ENCODE results near the gene GPA33. TPM values are rescaled to one million over a fixed set of nuclear protein-coding genes. Genes with fewer than 3 reads are reported as not detected.

Gene GPA33, protein sequence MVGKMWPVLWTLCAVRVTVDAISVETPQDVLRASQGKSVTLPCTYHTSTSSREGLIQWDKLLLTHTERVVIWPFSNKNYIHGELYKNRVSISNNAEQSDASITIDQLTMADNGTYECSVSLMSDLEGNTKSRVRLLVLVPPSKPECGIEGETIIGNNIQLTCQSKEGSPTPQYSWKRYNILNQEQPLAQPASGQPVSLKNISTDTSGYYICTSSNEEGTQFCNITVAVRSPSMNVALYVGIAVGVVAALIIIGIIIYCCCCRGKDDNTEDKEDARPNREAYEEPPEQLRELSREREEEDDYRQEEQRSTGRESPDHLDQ
- 0.08 TPM for polyA plus RNA-seq (2012; ENCODE audit: low read depth, missing spikeins)

GRCh38 chr1:167090314-167090942, at the start of gene GPA33:
TSS of gene GPA33 (minus strand) at chr1:167090377. CDS start at chr1:167090287, 90 bp downstream.
- TF ChIP-seq PAX5 (IDR thresholded peaks at IDR 0.05; ENCODE audit: insufficient read depth, low read length, severe bottlenecking) (no peak), SPI1 (IDR thresholded peaks at IDR 0.05; ENCODE audit: low read depth, low read length) (peak; percentile 90), TAF1 (IDR thresholded peaks at IDR 0.05; ENCODE audit: low read depth, low read length) (no peak), POLR2A (IDR thresholded peaks at IDR 0.05; ENCODE audit: low read depth, low read length) (no peak), POLR2AphosphoS5 (IDR thresholded peaks at IDR 0.05; ENCODE audit: low read depth, low read length) (no peak), POU2F2 (IDR thresholded peaks at IDR 0.05; ENCODE audit: low read depth, low read length) (no peak)
- peak; percentile 71 for FAIRE-seq
- DNase-seq (ENCODE audit: insufficient read length, low spot score): no peak

DNA sequence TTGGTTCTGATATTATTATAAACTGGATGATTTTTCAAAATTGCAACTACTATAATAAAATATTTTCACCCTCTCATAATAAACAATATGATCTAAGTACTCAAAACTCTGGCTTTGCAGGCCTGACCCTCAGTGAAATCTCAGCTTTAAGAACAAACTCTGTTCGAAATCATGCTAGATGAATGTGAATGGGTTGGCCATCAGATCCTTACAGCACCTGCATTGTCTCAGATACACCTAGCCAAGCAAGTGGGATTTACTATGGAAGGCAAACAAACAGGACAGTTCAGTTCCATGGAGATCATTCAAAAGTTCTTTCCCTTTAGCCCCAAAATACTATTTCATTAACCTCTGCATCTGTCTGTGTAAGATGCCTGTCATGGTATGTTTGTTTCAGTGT, 48.5 kb upstream of the GPA33 start:
- TF ChIP-seq POU2F2 (IDR thresholded peaks at IDR 0.05; ENCODE audit: low read depth, low read length): no peak
- TF ChIP-seq POLR2A (IDR thresholded peaks at IDR 0.05; ENCODE audit: low read depth, low read length): no peak
- no peak for TF ChIP-seq TAF1 (IDR thresholded peaks at IDR 0.05; ENCODE audit: low read depth, low read length)
- TF ChIP-seq PAX5 (IDR thresholded peaks at IDR 0.05; ENCODE audit: insufficient read depth, low read length, severe bottlenecking): no peak
- no peak for TF ChIP-seq SPI1 (IDR thresholded peaks at IDR 0.05; ENCODE audit: low read depth, low read length)
- TF ChIP-seq POLR2AphosphoS5 (IDR thresholded peaks at IDR 0.05; ENCODE audit: low read depth, low read length): no peak
- no peak for FAIRE-seq

GRCh38 chr1:167137793-167138510, 47.8 kb upstream of the GPA33 start:
- TF ChIP-seq TAF1 (IDR thresholded peaks at IDR 0.05; ENCODE audit: low read depth, low read length) (no peak), PAX5 (IDR thresholded peaks at IDR 0.05; ENCODE audit: insufficient read depth, low read length, severe bottlenecking) (no peak), SPI1 (IDR thresholded peaks at IDR 0.05; ENCODE audit: low read depth, low read length) (no peak), POU2F2 (IDR thresholded peaks at IDR 0.05; ENCODE audit: low read depth, low read length) (no peak), POLR2A (IDR thresholded peaks at IDR 0.05; ENCODE audit: low read depth, low read length) (no peak), POLR2AphosphoS5 (IDR thresholded peaks at IDR 0.05; ENCODE audit: low read depth, low read length) (no peak)
- DNase-seq (ENCODE audit: insufficient read length, low spot score) (no peak), FAIRE-seq (no peak)

More for the DNA sequence above, 48.5 kb upstream of the GPA33 start:
- DNase-seq (ENCODE audit: insufficient read length, low spot score): no peak

DNA sequence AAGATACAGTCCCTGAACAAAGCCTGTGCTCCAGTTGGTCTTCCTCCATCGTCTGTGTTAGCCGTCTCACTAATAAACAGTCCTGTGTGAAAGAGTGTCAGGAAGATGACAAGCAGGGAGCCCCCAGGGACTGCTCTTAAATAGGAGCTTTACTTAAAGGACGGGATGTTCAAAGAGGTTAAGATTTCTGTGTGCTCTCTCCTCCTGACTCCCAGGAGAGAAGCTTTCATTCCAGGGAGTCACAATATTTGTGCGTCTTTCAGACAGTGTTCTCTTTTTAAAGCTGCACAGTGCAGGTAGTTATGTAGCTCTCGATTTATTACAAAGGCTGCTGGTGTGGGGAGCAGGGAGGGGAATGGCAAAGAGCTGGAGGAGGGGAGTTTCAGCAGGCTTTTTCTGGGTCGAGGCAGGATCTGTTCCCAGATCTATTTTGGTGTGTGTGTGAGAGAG, 47.2 kb upstream of the GPA33 start:
- no peak for TF ChIP-seq SPI1 (IDR thresholded peaks at IDR 0.05; ENCODE audit: low read depth, low read length)
- TF ChIP-seq TAF1 (IDR thresholded peaks at IDR 0.05; ENCODE audit: low read depth, low read length): no peak
- TF ChIP-seq PAX5 (IDR thresholded peaks at IDR 0.05; ENCODE audit: insufficient read depth, low read length, severe bottlenecking): no peak
- no peak for TF ChIP-seq POLR2AphosphoS5 (IDR thresholded peaks at IDR 0.05; ENCODE audit: low read depth, low read length)
- no peak for DNase-seq (ENCODE audit: insufficient read length, low spot score)
- FAIRE-seq: no peak

DNA sequence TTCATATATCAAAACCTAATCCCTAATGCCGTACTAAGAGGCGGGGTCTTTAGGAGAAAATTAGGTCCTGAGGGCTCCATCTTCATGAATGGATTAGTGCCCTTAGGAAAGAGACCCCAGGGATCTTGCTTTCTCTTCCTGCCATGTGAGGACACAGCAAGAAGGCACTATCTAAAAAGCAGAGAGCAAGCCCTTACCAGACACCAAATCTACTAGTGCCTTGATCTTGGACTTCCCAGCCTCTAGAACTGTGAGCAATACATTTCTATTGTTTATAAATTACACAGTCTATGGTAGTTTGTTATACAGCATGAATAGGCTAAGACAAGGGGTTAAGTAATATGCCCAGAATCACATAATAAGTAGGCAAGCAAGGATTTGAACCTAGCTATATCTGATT, 46.6 kb upstream of the GPA33 start:
- TF ChIP-seq POLR2A (IDR thresholded peaks at IDR 0.05; ENCODE audit: low read depth, low read length) (no peak), POU2F2 (IDR thresholded peaks at IDR 0.05; ENCODE audit: low read depth, low read length) (no peak), SPI1 (IDR thresholded peaks at IDR 0.05; ENCODE audit: low read depth, low read length) (no peak), TAF1 (IDR thresholded peaks at IDR 0.05; ENCODE audit: low read depth, low read length) (no peak), PAX5 (IDR thresholded peaks at IDR 0.05; ENCODE audit: insufficient read depth, low read length, severe bottlenecking) (no peak), POLR2AphosphoS5 (IDR thresholded peaks at IDR 0.05; ENCODE audit: low read depth, low read length) (no peak)
- FAIRE-seq (no peak), DNase-seq (ENCODE audit: insufficient read length, low spot score) (no peak)

DNA sequence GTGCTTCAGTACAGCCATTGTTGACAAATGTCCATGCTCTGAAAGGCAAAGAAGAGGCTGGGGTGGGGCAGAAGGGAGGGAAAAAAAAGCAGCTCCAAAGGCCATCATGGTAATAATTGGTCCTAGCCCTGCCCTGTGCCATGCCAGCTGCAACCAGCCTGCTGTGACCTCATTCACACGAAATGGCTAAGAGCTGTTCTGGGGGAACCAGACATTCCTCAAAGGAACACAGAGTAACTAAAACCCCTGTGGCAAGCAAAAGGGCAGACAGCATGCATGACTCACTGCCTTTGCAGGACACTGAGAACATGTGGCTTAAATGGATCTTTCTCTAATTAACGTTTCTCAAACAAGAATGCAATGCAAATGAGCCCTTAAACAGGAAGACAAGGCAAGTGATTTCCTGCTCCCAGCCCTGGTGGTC, 46.0 kb upstream of the GPA33 start:
- peak; percentile 23 for FAIRE-seq
- DNase-seq (ENCODE audit: insufficient read length, low spot score): no peak
- TF ChIP-seq POU2F2 (IDR thresholded peaks at IDR 0.05; ENCODE audit: low read depth, low read length) (no peak), SPI1 (IDR thresholded peaks at IDR 0.05; ENCODE audit: low read depth, low read length) (no peak), POLR2AphosphoS5 (IDR thresholded peaks at IDR 0.05; ENCODE audit: low read depth, low read length) (no peak), PAX5 (IDR thresholded peaks at IDR 0.05; ENCODE audit: insufficient read depth, low read length, severe bottlenecking) (no peak), POLR2A (IDR thresholded peaks at IDR 0.05; ENCODE audit: low read depth, low read length) (no peak), TAF1 (IDR thresholded peaks at IDR 0.05; ENCODE audit: low read depth, low read length) (no peak)

DNA sequence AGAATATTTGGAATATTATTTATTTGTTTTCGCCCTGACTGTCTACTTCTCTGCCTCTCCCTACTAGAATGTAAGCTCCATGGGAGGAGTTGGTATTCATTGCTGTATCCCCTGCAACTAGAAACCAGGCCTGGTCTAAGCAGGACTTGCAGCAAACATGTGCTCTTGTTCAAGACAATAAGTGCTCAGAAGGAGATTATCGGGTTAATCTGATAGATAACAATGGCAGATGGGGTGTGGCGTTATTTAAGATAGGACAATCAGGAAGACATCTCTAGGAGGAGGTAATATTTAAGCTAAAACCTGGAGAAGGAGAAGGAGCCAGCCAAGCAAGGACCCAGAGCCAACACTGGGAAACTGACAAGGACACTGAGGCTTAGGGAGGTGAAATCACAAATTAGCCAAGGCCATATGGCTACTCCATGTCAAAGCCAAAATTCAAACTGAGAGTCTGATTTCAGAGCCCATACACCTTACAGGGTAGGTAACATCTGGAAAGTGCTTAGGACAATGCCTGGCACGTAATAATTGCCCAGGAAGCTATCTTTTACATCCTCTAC, 45.2 kb upstream of the GPA33 start:
- FAIRE-seq: no peak

DNA sequence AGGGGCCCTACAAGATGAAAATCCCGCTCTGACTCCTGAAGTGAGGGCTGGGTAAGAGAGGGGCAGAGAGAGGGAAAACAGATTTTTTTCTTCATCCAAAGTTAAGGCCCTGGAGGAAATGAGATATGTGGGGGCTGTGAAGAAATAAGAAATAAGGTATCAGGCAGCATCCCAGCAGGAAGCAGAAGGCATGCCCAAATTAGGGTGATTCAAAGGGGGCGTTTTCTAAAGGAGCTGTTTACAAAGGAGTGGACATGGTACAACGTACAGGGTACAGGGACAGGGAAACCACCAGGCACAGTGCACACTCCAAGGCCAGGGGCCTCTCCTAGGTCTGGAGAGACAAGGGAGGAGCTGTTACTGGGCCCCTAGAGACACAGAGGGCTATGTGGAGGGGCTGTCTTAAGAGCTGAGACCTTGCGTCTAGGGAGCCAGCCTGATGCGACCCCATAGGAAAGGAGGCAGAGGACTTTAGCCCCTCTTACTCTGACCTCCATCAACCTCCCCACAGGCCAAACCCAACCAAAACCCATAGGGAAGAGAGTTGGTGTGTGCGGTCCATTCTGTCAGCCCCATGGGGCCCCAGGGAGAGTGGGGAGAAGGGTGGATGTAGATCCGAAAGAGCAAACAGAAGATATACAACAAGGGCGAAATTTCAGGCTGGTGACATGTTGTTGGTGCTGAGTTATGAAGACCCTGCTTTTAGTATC, 42.3 kb upstream of the GPA33 start:
- DNase-seq (ENCODE audit: insufficient read length, low spot score): no peak
- FAIRE-seq: no peak
- no peak for TF ChIP-seq POLR2AphosphoS5 (IDR thresholded peaks at IDR 0.05; ENCODE audit: low read depth, low read length)
- no peak for TF ChIP-seq POU2F2 (IDR thresholded peaks at IDR 0.05; ENCODE audit: low read depth, low read length)
- no peak for TF ChIP-seq TAF1 (IDR thresholded peaks at IDR 0.05; ENCODE audit: low read depth, low read length)
- no peak for TF ChIP-seq POLR2A (IDR thresholded peaks at IDR 0.05; ENCODE audit: low read depth, low read length)
- TF ChIP-seq SPI1 (IDR thresholded peaks at IDR 0.05; ENCODE audit: low read depth, low read length): no peak
- TF ChIP-seq PAX5 (IDR thresholded peaks at IDR 0.05; ENCODE audit: insufficient read depth, low read length, severe bottlenecking): no peak

More for the DNA sequence above, 45.2 kb upstream of the GPA33 start:
- no peak for DNase-seq (ENCODE audit: insufficient read length, low spot score)
- TF ChIP-seq POLR2A (IDR thresholded peaks at IDR 0.05; ENCODE audit: low read depth, low read length) (no peak), SPI1 (IDR thresholded peaks at IDR 0.05; ENCODE audit: low read depth, low read length) (no peak), POLR2AphosphoS5 (IDR thresholded peaks at IDR 0.05; ENCODE audit: low read depth, low read length) (no peak), TAF1 (IDR thresholded peaks at IDR 0.05; ENCODE audit: low read depth, low read length) (no peak), PAX5 (IDR thresholded peaks at IDR 0.05; ENCODE audit: insufficient read depth, low read length, severe bottlenecking) (no peak), POU2F2 (IDR thresholded peaks at IDR 0.05; ENCODE audit: low read depth, low read length) (no peak)
